Measurements from ENCODE around the gene FAM184A. TPM values are rescaled to one million over a fixed set of nuclear protein-coding genes. Genes with fewer than 3 reads are reported as not detected.
"Not testable (repeated sequence)": the region's sequence is repeated elsewhere in the genome, so short reads cannot be mapped to it uniquely, and the experiment has no call there.

The FAM184A gene
- polyA plus RNA-seq, 2 of the 4 experiments (the other 2 are of a cell fraction), result 0.06 TPM; not detected in 1

DNA sequence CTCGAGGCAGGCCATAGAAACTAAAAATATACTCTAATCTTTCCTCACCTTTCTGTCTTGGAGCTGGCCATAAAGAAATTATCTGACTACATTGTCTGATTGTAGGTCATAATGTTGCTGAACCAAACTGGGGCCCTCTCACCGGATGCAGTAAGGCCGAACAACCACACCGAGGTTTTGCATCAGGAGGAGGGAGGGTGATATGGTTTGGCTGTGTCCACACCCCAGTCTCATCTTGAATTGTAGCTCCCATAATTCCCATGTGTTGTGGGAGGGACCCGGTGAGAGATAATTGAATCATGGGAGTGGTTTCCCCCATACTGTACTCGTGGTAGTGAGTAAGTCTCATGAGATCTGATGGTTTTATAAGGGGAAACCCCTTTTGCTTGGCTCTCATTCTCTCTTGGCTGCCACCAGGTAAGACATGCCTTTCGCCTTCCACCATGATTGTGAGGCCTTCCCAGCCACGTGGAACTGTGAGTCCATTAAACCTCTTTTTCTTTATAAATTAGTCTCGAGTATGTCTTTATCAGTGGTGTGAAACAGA lies 19.4 kb upstream of the FAM184A start:
- ATAC-seq, result not testable (repeated sequence)

DNA sequence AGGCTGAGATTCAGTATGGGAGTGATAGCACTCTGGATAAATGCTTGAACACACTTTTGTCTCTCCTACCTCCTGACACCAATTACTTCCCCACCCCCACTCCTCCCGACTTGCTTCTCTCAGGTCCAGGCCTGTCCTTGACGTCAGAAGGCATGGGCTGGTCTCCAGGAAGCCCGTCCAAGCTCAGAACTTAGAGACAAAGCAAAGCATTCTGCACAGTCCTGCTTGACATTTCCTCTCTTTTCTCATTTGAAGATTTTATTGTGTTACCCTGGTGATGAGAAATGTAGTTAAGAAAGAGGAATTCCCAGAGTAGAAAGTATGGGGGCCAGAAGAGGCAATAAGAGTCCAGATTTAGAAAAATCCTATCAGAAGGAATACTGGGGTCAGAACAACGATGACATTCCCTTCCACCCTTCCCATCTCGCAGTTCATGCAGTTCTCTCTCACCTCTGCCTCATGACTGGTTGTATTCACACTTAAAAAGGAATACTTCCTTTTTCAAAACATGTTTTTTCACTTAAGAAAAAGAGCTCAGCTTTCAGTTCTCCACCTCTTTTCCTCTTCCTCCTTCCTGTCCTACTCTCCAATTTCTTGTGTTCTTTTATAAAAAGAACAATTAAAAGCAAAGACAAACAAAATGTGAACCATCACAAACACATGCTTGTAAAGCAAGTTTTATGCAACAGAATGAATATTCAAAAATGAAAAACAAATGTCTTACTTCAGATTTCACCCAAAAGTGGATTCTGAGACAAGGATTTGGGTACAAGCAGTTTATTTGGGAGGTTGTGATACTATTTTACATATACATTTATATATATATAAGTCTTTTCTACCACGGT lies 18.5 kb upstream of the FAM184A start:
- no peak for ATAC-seq
- no peak for FAIRE-seq

More for the DNA sequence above, 19.4 kb upstream of the FAM184A start:
- 46% methylated on average over 9 of the region's 9 CpGs for WGBS (ENCODE audit: missing lambda C conversion rate)
- H3K4me3 ChIP-seq; H3K9me3 ChIP-seq; H3K27ac ChIP-seq; H3K4me1 ChIP-seq; H3K4me2 ChIP-seq; POLR2A ChIA-PET; FAIRE-seq; DNase-seq (ENCODE audit: low read depth in 1 of 2, low spot score in 1 of 2): not testable (repeated sequence)
- CTCF ChIA-PET, result interaction anchor here (3.6 kb wide), 1 partner anchor 13 kb away, joined by 20 read pairs; no protein-coding TSS in a partner anchor

DNA sequence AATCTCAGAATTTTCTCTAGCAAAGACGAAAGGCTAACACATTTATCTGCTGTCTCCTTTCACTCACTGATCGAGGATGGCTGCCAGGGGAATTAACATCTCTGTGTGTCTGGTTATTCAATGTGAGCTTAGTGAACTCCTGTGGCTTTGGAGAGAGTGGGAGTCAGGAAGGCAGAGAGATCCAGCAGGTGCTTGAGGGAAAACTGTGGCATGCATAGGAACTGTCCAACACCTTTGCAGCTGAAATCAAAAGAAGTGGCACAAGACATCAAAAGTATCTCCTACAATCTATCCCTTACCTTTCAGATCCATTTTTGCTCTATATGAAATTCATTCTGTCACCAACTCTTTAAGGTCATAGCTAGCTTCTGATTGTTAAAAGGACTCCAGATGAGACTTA lies 11.8 kb upstream of the FAM184A start:
- TF ChIP-seq, protein P1, sequence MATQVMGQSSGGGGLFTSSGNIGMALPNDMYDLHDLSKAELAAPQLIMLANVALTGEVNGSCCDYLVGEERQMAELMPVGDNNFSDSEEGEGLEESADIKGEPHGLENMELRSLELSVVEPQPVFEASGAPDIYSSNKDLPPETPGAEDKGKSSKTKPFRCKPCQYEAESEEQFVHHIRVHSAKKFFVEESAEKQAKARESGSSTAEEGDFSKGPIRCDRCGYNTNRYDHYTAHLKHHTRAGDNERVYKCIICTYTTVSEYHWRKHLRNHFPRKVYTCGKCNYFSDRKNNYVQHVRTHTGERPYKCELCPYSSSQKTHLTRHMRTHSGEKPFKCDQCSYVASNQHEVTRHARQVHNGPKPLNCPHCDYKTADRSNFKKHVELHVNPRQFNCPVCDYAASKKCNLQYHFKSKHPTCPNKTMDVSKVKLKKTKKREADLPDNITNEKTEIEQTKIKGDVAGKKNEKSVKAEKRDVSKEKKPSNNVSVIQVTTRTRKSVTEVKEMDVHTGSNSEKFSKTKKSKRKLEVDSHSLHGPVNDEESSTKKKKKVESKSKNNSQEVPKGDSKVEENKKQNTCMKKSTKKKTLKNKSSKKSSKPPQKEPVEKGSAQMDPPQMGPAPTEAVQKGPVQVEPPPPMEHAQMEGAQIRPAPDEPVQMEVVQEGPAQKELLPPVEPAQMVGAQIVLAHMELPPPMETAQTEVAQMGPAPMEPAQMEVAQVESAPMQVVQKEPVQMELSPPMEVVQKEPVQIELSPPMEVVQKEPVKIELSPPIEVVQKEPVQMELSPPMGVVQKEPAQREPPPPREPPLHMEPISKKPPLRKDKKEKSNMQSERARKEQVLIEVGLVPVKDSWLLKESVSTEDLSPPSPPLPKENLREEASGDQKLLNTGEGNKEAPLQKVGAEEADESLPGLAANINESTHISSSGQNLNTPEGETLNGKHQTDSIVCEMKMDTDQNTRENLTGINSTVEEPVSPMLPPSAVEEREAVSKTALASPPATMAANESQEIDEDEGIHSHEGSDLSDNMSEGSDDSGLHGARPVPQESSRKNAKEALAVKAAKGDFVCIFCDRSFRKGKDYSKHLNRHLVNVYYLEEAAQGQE (IDR thresholded peaks at IDR 0.05), result peak; percentile 60; the same call in 1 of the 2 replicates
- TF ChIP-seq, protein P2, sequence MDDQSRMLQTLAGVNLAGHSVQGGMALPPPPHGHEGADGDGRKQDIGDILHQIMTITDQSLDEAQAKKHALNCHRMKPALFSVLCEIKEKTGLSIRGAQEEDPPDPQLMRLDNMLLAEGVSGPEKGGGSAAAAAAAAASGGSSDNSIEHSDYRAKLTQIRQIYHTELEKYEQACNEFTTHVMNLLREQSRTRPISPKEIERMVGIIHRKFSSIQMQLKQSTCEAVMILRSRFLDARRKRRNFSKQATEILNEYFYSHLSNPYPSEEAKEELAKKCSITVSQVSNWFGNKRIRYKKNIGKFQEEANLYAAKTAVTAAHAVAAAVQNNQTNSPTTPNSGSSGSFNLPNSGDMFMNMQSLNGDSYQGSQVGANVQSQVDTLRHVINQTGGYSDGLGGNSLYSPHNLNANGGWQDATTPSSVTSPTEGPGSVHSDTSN (IDR thresholded peaks at IDR 0.05), result no peak
- no peak overlapping the region for H3K4me3 ChIP-seq
- POLR2A ChIA-PET, result no interaction called here
- WGBS (ENCODE audit: missing lambda C conversion rate), result 2% methylated on average over 2 of the region's 2 CpGs
- no peaks in the 10 kb centered on the region for H3K9me3 ChIP-seq
- CTCF ChIA-PET, result interaction anchor here (1.0 kb wide), 1 partner anchor 21 kb away, joined by 4 read pairs; no protein-coding TSS in a partner anchor
- no peak overlapping the region for H3K27ac ChIP-seq
- FAIRE-seq, result no peak
- ATAC-seq, result no peak
- H3K4me1 ChIP-seq, result no peaks in the 10 kb centered on the region
- DNase-seq (ENCODE audit: low read depth in 1 of 2, low spot score in 1 of 2), result no peak
- no peak overlapping the region for H3K4me2 ChIP-seq

More for the DNA sequence above, 18.5 kb upstream of the FAM184A start:
- 17% methylated on average over 6 of the region's 6 CpGs for WGBS (ENCODE audit: missing lambda C conversion rate)
- no peak overlapping the region for H3K4me3 ChIP-seq
- H3K4me1 ChIP-seq, result no peaks in the 10 kb centered on the region
- TF ChIP-seq HEYL (CRISPR knock-in tag; IDR thresholded peaks at IDR 0.05) (no peak), HOXB13 (CRISPR knock-in tag; IDR thresholded peaks at IDR 0.05; ENCODE audit: low read depth) (no peak), CBX8 (IDR thresholded peaks at IDR 0.05) (no peak), SMC3 (IDR thresholded peaks at IDR 0.05) (no peak), EHF (CRISPR knock-in tag; IDR thresholded peaks at IDR 0.05) (no peak), ZNF302 (CRISPR knock-in tag; IDR thresholded peaks at IDR 0.05) (no peak), NR3C1 (IDR thresholded peaks at IDR 0.05) (no peak), RAD21 (conservative IDR thresholded peaks at IDR 0.05 in 1 of 2, IDR thresholded peaks at IDR 0.05 in 1 of 2) (no peak), CHD2 (IDR thresholded peaks at IDR 0.05; ENCODE audit: low read length, partially characterized antibody) (no peak), SREBF2 (IDR thresholded peaks at IDR 0.05) (no peak), BHLHE40 (IDR thresholded peaks at IDR 0.05; ENCODE audit: low read depth, low read length) (no peak), TP53 (CRISPR knock-in tag; IDR thresholded peaks at IDR 0.05) (no peak), KDM1A (IDR thresholded peaks at IDR 0.05; ENCODE audit: low read depth) (no peak)
- no peak overlapping the region for H3K27ac ChIP-seq
- no peak for DNase-seq (ENCODE audit: low read depth in 1 of 2, low spot score in 1 of 2)
- H3K9me3 ChIP-seq, result no peaks in the 10 kb centered on the region
- CTCF ChIA-PET, result no interaction called here
- POLR2A ChIA-PET, result no interaction called here
- no peak overlapping the region for H3K4me2 ChIP-seq

Data from A549 (cell line).